Esophagus squamous epithelium (tissue), 4 donors: Measurements from ENCODE around the gene CTNND2.
A peak's percentile ranks its signal among the peaks of the same experiment; 100 is the strongest.

Experiments
- CTCF ChIP-seq, 6 experiments: fragments of 450-650 bp in 4 of 6; fragments of 200-600 bp in 2 of 6; sonication (generic) in 2 of 6; IDR thresholded peaks; one replicate each; pipeline ENCODE4 v1.5.1; 2016 to 2019; ENCODE audit warnings: antibody characterized with exemption in 6 of 6, mild to moderate bottlenecking in 4 of 6, moderate library complexity in 4 of 6
- POLR2A ChIP-seq, 4 donors: fragments of 450-650 bp; IDR thresholded peaks; one replicate each; pipeline ENCODE4 v1.6.1; 2017; ENCODE audit warnings: antibody characterized with exemption in 4 of 4, mild to moderate bottlenecking in 4 of 4, moderate library complexity in 3 of 4

- TF ChIP-seq CTCF (IDR thresholded peaks at IDR 0.05) = peak in 1 of 6 experiments; percentile 43
- TF ChIP-seq POLR2A (IDR thresholded peaks at IDR 0.05) = no peak
Observed at GRCh38 chr5:11619339-11620024, 284.8 kb downstream of the CTNND2 start.
